Measurements from ENCODE around the gene HOXA10. TPM values are rescaled to one million over a fixed set of nuclear protein-coding genes. Genes with fewer than 3 reads are reported as not detected.
A peak's percentile ranks its signal among the peaks of the same experiment; 100 is the strongest.

The HOXA10 gene
- total RNA-seq, 4 donors from 2014 or later = 4.7 to 8.9 (median 6.0) TPM

GRCh38 chr7:27191833-27192545, 17.9 kb upstream of the HOXA10 start:
- 55% methylated on average over 21 of the region's 42 CpGs for WGBS
- peaks cover 100% of the 10 kb centered on the region for H3K27me3 ChIP-seq
- H3K27ac ChIP-seq = no peak overlapping the region
- peaks cover 37% of the 10 kb centered on the region for H3K4me1 ChIP-seq
- peak overlapping the region; percentile 45 for H3K4me3 ChIP-seq
- peak; percentile 69 to 80 for DNase-seq (ENCODE audit: low spot score in 2 of 2)
- H3K36me3 ChIP-seq = no peaks in the 10 kb centered on the region
- TF ChIP-seq POLR2AphosphoS5 (IDR thresholded peaks at IDR 0.05) (no peak), POLR2A (IDR thresholded peaks at IDR 0.05) (no peak), CTCF (IDR thresholded peaks at IDR 0.05) (no peak), EP300 (IDR thresholded peaks at IDR 0.05) (no peak)
- H3K9me3 ChIP-seq = no peaks in the 10 kb centered on the region

- WGBS = 88% methylated on average over 15 of the region's 15 CpGs
Observed at GRCh38 chr7:27191161-27191731, 17.1 kb upstream of the HOXA10 start.

GRCh38 chr7:27189997-27190748, 16.1 kb upstream of the HOXA10 start:
- no peaks in the 10 kb centered on the region for H3K36me3 ChIP-seq
- no peak overlapping the region for H3K27ac ChIP-seq
- no peaks in the 10 kb centered on the region for H3K9me3 ChIP-seq
- H3K4me3 ChIP-seq = no peak overlapping the region
- H3K27me3 ChIP-seq = peaks cover 98% of the 10 kb centered on the region
- H3K4me1 ChIP-seq = peaks cover 45% of the 10 kb centered on the region
- TF ChIP-seq CTCF (IDR thresholded peaks at IDR 0.05) (no peak), POLR2AphosphoS5 (IDR thresholded peaks at IDR 0.05) (no peak)
- WGBS = 75% methylated on average over 7 of the region's 7 CpGs
- peak; percentile 21 to 29 for DNase-seq (ENCODE audit: low spot score in 2 of 2)

More at GRCh38 chr7:27191161-27191731, 17.1 kb upstream of the HOXA10 start:
- Histone ChIP-seq H3K36me3 (no peaks in the 10 kb centered on the region), H3K27ac (no peak overlapping the region), H3K27me3 (peaks cover 98% of the 10 kb centered on the region), H3K4me3 (no peak overlapping the region), H3K9me3 (no peaks in the 10 kb centered on the region), H3K4me1 (peaks cover 35% of the 10 kb centered on the region)
- TF ChIP-seq EP300 (IDR thresholded peaks at IDR 0.05) (no peak), POLR2A (IDR thresholded peaks at IDR 0.05) (no peak)
- peak; percentile 45 to 63 for DNase-seq (ENCODE audit: low spot score in 2 of 2)

- H3K27me3 ChIP-seq = peaks cover 98% of the 10 kb centered on the region
- 78% methylated on average over 4 of the region's 22 CpGs for WGBS
- no peaks in the 10 kb centered on the region for H3K9me3 ChIP-seq
- peak; percentile 59 to 74 for DNase-seq (ENCODE audit: low spot score in 2 of 2)
- TF ChIP-seq EP300 (IDR thresholded peaks at IDR 0.05) = no peak
- TF ChIP-seq POLR2A (IDR thresholded peaks at IDR 0.05) = no peak
- TF ChIP-seq POLR2AphosphoS5 (IDR thresholded peaks at IDR 0.05) = no peak
- TF ChIP-seq CTCF (IDR thresholded peaks at IDR 0.05) = no peak
- H3K27ac ChIP-seq = no peak overlapping the region
- peaks cover 53% of the 10 kb centered on the region for H3K4me1 ChIP-seq
- peak overlapping the region; percentile 25 for H3K4me3 ChIP-seq
- H3K36me3 ChIP-seq = no peaks in the 10 kb centered on the region
Observed at GRCh38 chr7:27189295-27189996, 15.3 kb upstream of the HOXA10 start.

- TF ChIP-seq CTCF (IDR thresholded peaks at IDR 0.05) (no peak), EP300 (IDR thresholded peaks at IDR 0.05) (no peak), POLR2A (IDR thresholded peaks at IDR 0.05) (no peak)
- Histone ChIP-seq H3K4me3 (peak overlapping the region; percentile 25), H3K9me3 (no peaks in the 10 kb centered on the region), H3K4me1 (peaks cover 61% of the 10 kb centered on the region), H3K27me3 (peaks cover 98% of the 10 kb centered on the region), H3K36me3 (no peaks in the 10 kb centered on the region), H3K27ac (no peak overlapping the region)
- DNase-seq (ENCODE audit: low spot score in 2 of 2) = peak in 1 of 2 donors; percentile 79
- WGBS = 38% methylated on average over 46 of the region's 49 CpGs
Observed at GRCh38 chr7:27188386-27189294, 14.5 kb upstream of the HOXA10 start.
